Upper lobe of left lung (tissue), 4 donors: ENCODE data around the gene XIRP2.

Experiments
- CTCF ChIP-seq, 6 experiments: fragments of 450-650 bp in 4 of 6; fragments of 200-600 bp in 2 of 6; sonication (generic) in 2 of 6; IDR thresholded peaks; one replicate each; pipeline ENCODE4 v1.5.1; 2016 to 2019; ENCODE audit warnings: antibody characterized with exemption in 6 of 6
- EP300 ChIP-seq, 4 donors: sonication (generic); formaldehyde crosslinking; IDR thresholded peaks; one replicate each; pipeline ENCODE4 v1.5.1; 2017; ENCODE audit warnings: antibody characterized with exemption in 4 of 4, control low read depth in 2 of 4

DNA sequence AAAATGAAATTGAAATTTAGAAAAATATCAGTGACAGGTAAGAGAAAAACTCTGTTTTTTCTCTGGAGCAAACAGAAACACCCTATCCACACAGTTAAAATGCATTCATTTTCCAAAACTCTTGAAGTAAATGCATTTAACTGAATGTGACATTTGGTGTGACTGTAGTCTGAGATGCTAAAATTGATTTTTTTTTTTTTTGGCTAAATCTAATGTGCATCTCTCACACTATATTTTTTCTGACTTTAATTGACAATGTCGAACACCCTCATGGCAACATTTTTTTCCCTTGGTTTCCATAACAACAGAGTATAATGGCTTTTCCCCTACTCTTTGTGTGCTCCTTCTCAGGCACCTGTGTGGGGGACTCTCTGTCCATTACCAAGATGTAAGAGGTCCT, 366.4 kb downstream of the XIRP2 start:
- TF ChIP-seq EP300 (IDR thresholded peaks at IDR 0.05) (no peak), CTCF (IDR thresholded peaks at IDR 0.05) (no peak)
